Measurements from ENCODE around the gene JAK1.
"Not testable (repeated sequence)": the region's sequence is repeated elsewhere in the genome, so short reads cannot be mapped to it uniquely, and the experiment has no call there.

The JAK1 gene

GRCh38 chr1:64966158-64966971, at the start of gene JAK1:
TSS of gene JAK1 (minus strand) at chr1:64966549. CDS start at chr1:64886264, 80,285 bp downstream.
- DNase-seq = peak; percentile 93

DNA sequence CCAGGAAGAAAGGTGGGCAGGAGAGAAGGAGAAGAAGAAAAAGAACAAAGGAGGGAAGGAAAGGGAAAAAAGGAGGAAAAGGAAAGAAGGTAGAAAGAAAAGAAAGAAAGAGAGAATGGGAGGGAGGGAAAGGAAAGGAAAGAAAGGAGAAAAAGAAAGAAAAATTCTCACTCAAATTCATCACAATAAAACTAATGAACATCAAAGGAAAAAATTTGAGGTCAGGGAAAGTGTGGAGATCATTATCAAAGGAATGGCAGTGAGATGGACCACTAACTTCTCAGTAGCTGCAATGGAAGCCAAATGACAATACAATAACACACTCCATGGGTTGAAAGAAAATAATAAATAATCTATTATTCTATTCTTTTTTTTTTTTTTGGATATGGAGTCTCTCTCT, 48.0 kb upstream of the JAK1 start:
- no peak for DNase-seq

DNA sequence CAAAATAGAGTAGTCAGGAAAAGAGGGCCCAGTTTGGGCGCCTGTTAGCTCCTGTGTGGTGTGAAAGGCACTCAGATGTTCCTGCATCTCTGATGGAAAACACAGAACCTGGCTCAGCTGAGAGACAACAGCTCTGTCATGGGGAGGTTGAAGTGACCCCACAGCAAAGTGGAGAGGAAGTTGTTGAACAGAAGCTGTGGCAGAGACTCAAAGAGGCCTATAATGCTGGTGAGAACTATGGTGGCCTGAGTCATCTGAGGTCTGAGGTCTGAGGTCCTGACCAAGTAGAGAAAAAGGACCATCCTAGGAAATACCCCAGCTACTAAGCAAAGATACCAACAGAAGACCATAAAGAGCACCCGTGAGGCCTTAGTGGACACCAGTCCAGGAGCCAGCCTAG, 45.6 kb upstream of the JAK1 start:
- DNase-seq = peak; percentile 7

- DNase-seq = peak; percentile 14
Observed at GRCh38 chr1:65009724-65010420, 43.5 kb upstream of the JAK1 start.

GRCh38 chr1:65009176-65009575, 42.8 kb upstream of the JAK1 start:
- peak; percentile 13 for DNase-seq

DNA sequence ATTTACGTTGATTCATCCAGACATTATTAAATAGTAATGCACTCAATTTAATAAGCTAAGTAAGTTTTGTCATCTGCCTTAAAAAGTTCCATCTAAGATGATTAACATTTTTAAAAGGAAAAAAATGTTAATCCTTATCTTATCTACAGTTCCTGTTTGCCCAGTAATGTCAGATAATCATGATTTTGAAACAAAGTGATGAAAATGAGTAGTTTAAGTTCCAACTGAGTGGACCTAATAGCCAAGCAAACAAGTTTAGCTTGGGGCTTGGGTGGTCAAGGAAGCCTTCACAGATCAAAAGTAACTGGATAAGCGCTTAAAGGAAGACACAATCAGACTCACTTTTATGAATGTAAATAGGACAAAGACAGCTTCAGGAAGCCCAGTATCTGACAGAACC, 40.5 kb upstream of the JAK1 start:
- no peak for DNase-seq

DNA sequence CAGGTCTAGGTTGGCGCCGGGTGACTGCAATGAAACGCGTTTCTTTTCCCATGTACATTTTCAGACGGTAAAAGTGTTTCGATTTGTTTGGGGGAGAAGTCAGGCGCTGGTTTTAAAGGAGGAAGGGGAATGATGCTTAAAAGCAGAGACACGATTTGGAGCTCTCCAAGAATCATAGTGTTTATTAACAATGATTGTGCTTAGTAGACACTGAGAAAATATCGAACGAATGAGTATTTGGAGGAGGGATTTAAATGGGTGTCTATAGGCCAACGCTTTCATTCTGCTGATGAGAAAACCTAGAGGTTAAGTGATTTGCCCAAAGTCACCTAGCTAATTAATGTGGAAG, 36.9 kb upstream of the JAK1 start:
- DNase-seq = peak; percentile 15

DNA sequence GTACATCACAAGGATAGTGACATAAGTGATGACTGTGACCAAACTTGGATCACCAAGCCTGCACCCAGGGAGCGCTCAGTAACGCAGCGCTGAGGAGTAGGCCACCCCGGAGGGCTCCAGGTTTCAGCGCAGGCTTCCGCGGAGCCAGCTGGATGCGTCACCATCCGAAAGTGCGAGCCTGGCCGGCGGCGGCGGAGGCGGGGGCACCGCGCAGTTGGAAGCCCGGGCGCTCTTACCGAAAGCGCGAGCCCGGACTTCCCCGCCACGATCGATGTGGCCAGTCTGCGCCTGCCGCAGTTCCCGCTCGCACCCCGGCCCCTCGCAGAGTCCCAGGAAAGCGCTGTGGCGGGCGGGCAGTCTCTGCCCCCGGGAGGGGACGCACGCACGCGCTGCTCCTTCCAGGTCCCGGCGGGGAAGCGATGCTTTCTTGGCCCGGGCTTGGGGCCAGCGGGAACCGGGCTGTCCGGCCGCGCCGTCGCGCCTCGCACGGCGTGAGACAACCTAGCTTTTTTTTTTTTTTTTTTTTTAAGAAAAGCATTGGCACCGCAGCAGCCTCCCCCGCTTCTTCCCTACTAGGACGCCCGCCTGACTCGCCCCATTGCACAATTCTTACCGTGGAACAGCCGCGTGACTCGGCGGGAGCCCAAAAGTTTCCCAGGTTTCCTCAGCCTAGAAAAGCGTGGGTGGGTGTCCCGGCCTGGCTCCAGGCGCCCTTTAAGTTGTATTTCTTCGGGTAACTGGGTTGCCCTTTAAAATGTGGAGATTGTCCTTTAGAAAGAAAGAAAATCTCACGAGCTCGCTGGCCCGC, 36.4 kb upstream of the JAK1 start:
- peak; percentile 83 for DNase-seq

DNA sequence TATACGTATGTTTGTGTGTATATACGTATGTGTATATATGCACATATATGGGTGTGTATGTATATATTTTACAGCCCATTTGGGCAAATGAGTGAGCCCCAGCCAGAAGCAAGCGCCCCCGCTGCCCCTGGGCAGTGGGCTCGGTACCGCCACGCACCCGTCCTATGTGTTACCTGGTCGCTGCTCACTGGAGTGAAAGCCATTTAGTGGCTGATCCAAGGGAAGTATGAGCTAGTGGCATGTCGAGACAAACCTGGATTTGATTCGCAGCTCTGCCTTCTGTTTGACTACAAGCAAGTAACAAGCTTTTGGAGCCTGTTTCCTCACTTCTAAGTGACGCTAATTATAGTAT, 35.8 kb upstream of the JAK1 start:
- no peak for DNase-seq

- peak; percentile 88 for DNase-seq
Observed at GRCh38 chr1:65001231-65001792, 35.0 kb upstream of the JAK1 start.

GRCh38 chr1:64998425-64998948, 32.1 kb upstream of the JAK1 start:
- not testable (repeated sequence) for DNase-seq

DNA sequence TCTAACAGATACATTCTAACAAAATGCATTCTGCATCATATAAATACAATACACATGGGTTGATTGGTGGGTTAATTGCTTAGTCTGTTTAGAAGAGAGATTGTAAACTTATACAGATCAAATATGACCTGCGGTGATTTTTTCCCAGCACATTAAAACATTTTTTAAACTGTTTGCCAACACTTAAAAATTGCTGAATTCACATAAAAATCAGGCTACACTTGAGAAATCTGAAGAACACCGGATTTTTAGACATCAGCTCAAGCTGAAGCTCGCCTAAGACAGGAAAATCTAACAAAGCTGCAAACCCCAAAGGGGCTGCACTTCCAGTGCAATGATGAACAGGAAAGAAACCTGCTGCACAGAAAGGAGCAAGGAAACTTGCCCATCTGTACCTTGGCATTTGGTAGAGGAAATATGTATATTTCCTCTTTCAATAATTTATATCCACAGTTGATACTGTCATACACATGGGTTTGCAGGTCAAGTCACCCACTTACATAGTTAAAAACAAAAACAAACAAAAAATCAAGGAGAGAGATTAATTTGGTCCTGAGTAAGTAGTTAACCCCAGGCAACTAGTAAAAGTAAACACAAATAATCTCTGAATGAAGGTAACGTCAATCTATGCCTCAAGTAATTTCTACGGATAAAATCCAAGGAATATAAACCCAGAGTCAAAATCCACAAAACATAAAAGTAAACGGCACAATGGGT, 30.4 kb upstream of the JAK1 start:
- DNase-seq = no peak

DNA sequence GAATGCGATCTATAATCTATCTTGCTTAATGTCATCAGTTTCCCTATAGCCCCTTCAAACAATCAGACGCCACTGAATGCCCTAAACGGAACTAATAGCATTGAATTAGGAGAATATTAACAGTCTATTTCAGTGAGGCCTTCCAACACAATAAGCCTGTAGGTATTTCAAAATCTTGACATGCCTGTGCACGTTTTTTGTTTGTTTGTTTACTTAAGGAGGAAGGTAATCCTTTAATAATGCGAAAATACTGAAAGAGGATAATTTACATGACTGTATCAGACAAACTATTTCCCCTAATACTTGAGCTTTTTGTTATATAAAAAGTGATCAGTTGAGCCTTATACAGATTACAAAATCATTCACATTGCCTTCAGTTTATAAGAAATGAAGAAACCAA, 29.0 kb upstream of the JAK1 start:
- no peak for DNase-seq

- DNase-seq = peak; percentile 6
Observed at GRCh38 chr1:64986903-64987871, 20.8 kb upstream of the JAK1 start.

GRCh38 chr1:64984737-64985136, 18.4 kb upstream of the JAK1 start:
- no peak for DNase-seq

- DNase-seq = no peak
Observed at GRCh38 chr1:64984106-64984505, 17.8 kb upstream of the JAK1 start.

DNA sequence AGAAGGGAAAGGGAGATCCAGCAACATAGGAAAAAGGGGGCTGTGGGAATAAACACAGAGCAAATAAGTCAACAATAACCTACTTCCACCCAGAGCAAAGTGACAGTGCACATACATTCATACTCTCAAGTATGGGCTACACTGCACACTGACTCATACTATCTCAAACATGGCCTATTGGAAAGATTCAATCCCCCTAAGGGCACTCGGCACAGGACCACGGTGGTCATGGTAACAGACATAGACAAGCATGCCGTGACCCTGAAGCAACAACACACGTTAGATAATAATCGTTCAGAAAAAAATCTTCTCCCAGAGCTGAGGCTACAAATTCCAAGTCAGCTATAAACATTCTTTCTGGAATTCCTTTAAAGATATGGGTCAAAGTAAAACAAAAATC, 16.8 kb upstream of the JAK1 start:
- DNase-seq = no peak

DNA sequence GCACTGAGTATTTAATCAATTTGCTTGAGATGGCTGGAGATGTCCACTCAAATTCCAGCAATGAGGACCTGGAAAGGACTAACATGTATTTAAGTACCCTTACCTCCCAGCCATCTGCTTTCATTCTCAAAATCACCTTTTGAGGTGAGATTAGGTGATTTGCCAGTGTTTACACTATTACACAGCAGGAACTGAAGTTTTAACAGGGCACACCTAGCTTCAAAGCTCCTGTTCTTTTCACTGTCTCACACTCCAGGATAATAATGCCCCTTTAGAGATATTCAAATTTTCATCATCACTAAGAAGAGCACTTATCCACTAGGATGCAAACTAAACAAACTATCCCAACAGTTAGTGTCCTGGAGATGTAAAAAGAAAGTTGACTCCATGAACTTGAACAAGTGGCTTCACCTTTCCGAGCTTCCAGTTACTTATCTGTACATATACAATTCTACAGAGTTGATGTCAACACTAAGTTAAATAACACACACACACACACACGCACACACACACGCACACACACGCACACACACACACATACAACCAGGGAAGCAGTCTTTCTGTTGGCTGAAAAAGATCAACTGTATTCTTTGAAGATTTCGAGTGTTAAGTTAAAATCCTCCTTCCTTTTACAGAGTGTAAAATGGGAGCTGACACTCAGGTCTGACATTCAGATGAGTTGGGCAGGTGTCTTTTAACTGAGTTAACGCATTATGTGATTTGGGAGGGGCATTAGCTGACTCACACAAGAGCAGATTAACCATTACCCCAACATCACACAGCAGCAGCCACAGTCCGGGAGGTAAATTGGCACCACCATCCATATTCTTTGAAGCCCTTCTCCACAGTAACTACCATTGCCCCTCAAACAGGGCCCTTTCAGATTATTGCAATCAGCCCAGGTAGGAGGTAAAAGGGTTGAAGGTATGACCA, 15.5 kb upstream of the JAK1 start:
- no peak for DNase-seq

DNA sequence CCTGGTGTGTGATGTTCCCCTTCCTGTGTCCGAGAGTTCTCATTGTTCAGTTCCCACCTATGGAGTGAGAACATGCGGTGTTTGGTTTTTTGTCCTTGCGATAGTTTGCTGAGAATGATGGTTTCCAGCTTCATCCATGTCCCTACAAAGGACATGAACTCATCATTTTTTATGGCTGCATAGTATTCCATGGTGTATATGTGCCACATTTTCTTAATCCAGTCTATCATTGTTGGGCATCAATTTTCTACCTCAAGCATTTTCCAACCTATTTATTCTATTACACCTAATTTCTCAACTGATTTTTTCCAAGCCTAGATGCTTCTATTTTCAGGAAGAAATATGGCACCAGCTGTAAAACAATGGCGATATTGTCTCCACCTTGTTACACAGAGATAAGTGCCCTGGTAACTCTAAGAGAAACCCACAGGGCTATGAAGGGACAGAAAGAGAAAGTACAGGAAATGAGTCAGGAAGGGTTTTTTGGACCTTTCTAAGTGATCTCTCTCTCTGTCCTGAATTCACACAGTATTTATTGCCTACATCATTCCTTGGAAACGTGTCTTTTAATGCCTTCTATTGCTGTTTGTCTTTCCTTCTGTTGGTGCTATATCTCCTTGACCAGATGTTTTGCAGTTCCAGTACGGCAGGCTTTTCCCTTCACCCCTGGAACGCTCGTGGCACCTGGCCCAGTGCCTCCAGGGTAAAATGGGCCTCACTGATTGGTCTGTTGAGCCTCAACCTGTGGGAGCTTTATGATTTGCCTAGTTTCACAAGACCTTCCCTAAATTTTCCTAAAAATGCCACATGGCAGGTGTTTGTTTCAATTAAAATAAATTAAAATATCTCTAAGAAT, 14.6 kb upstream of the JAK1 start:
- DNase-seq = no peak

Measured in activated CD4-positive, alpha-beta T cell treated with anti-CD3 and anti-CD28 coated beads, Interleukin-2, Interleukin-6, amounts not matched to agents 100 ng/mL and 50 ng/mL, durations not matched to agents 16 hours and 8 hours (primary cell).